Dedifferentiated amniotic fluid mesenchymal stem cell (primary cell): Measurements from ENCODE around the gene ATG16L2.
"Not testable (repeated sequence)": the region's sequence is repeated elsewhere in the genome, so short reads cannot be mapped to it uniquely, and the experiment has no call there.

ENCODE experiments used
- DNase-seq: peaks from one replicate; pipeline ENCODE4 v3.0.0-alpha.2; 2016; ENCODE audit errors: extremely low spot score

Gene ATG16L2

GRCh38 chr11:72824811-72825505 is 10.7 kb downstream of the ATG16L2 start:
- no peak for DNase-seq

DNA sequence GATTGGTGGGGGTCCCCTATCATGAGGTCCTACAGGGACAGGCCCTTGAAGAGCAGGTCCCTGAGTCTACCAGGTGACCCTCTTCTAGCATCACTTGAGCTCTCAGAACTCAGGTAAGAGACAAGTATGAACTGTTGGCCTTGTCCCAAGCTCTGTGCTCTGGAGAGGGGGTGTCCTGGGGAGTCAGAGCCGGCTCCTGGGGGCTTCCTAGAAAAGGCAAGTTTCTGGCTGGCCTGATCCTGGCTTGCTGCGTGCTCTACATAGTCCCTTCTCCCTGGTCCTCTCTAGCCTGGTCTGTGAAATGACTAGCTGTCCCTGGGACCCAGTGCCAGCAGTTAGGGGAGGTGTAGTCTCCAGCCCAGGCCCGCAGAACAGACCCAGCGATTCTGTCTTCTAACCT is 11.4 kb downstream of the ATG16L2 start:
- DNase-seq, result no peak

GRCh38 chr11:72826191-72826941 is 12.2 kb downstream of the ATG16L2 start:
- no peak for DNase-seq

GRCh38 chr11:72826942-72827480 is 12.8 kb downstream of the ATG16L2 start:
- no peak for DNase-seq

DNA sequence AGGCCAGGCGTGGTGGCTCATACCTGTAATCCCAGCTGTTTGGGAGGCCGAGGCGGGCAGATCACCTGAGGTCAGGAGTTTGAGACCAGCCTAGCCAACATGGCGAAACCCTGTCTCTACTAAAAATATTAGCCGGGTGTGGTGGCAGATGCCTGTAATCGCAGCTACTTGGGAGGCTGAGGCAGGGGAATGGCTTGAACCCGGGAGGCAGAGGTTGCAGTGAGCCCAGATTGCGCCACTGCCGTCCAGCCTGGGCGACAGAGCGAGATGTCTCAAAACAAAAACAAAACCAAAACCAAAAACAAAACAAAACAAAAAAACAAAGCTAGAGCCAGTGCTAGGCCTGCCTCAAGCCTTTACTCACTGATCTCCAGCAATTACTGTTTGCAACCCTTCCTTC is 13.4 kb downstream of the ATG16L2 start:
- DNase-seq, result not testable (repeated sequence)

DNA sequence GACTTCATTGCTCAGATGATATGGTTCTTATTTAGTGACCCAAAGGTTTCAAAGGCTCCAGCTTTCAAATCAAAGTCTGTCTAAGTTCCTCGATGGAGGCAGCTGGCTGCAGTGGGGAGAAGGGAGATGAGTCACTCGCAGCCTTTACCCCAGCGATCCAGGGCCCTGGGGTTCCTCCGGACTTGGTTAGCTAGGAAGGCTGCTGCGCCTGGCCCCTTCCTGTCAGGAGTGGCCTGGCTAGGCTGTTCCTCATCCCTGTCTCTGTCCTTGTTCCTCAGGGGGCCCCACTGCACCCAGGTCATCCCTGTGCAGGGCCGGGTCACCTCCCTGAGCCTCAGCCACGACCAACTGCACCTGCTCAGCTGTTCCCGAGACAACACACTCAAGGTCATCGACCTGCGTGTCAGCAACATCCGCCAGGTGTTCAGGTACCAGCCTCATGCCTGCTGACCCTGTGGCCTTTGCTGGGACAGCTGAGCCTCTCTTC is 13.9 kb downstream of the ATG16L2 start:
- no peak for DNase-seq

DNA sequence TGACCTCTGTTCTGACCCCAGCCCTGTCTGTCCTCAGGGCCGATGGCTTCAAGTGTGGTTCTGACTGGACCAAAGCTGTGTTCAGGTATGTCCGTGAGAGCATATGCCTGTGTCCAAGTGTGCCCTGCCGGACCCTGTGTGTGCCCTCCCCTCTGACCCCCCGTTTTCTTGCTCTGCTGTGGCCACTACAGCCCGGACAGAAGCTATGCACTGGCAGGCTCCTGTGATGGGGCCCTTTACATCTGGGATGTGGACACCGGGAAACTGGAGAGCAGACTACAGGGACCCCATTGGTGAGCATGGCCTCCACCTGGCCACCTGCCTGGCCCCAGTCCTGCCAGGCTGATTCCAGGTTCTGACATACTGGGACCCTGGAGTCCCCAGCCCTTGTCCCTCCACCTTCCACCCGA is 14.5 kb downstream of the ATG16L2 start:
- no peak for DNase-seq

- no peak for DNase-seq
These were observed 15.0 kb downstream of the ATG16L2 start for GRCh38 chr11:72829178-72829577.

DNA sequence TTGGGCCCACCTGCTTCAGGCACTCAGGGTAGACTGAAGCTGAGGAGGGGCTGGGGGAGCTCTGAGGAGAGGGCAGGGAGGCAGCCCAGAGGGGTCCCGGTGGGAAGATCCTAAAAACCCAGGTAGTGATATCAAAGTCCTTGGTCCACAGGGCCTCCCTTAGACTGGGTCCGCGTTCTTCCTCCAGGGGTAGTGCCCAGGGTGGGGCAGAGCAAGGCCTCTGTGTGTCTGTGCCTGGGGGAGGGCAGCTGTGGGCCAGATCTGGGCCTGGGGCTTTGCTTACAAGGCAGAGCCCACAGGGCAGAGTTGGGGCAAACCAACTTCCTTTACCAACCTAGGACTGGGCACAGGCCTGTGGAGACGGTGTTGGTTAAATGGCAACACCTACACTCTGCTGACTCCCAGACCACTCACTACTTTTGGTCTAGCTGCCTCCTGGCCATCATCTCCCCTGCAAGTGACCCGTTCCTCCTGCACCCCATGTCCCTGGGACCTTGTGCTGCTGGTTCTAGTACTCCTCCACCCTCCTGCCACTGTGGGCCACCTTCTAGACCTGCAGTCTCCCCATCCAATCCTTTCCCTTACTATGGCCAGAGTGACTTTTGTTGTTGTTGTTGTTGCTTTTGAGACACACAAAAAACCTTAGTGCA is 15.8 kb downstream of the ATG16L2 start:
- DNase-seq, result no peak

- DNase-seq, result peak; percentile 71
These were observed 17.5 kb downstream of the ATG16L2 start for GRCh38 chr11:72831521-72832300.

- no peak for DNase-seq
These were observed 18.3 kb downstream of the ATG16L2 start for GRCh38 chr11:72832301-72833082.

DNA sequence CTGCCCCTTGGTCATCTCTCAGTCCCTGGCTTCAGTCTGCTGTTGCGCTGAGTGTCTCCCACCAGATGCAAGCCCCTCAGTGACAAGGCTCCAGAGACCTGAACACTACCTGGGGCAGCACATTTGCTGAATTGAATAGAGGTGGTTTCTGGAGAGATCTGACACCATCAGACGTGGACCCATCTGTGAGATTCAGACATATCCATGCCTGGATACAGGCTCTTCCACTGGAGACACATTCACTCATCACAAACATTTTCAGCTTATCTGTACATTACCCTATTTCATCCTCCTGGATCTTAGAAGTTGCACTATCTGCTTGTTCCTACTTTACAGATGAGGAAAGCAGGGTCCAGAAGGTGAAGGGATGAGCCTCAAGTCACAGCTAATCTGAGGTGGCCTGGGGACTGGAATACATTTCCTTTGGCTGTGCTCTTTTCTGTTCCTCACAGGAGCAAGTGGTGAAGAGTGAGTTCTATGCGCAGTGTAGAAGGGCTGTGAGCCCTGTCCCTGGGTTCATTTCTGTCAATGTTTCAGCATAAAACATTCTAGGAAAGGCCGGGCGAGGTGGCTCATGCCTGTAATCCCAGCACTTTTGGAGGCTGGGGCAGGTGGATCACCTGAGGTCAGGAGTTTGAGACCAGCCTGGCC is 19.0 kb downstream of the ATG16L2 start:
- no peak for DNase-seq

DNA sequence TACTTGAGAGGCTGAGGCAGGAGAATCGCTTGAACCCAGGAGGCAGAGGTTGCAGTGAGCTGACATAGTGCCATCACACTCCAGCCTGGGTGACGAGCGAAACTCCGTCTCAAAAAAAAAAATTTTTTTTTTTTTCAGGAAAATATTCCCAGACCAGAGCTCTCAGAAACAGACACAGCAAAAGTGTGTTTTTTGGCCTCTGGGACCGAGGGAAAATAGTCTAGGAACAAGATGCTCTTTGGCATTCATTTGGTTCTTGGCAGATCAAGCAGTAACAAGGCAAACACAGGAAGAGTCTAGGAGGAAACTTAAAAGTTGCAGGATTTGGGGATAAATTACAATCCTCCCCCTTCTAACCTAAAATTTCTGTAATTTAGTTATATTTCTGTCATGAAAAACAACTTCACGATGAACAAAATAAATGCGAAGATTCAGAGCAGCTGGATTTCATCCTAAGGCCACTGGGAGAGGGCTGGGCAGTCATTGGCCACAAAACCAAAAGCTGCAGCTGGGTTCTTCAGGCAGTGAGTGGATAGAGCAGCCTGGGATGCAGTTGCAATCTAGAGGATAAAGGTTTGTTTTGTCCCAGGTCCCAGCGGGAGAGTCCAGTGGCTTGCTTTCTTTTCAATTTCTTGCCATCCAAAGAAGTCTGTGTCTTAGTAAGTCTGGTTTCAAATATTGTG is 19.7 kb downstream of the ATG16L2 start:
- no peak for DNase-seq

DNA sequence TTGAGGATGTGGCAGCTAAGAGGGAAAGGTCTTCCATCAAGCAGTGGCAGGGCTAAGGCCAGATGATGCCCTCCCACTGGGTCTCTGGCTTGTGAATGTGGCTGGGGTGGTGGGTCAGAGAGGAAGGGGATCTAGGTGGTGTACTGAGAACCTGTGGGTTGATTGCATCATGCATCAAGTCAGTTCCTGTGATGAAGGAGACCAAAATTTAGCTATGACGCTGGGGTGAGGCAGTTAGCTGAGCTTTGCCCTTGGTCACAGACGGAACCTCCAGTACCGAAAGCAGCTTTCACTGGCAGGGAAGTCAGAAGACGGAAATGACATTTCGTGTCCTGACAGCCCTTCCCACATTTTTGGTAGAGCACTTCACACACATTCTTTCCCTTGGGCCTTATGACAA is 20.7 kb downstream of the ATG16L2 start:
- no peak for DNase-seq

GRCh38 chr11:72836111-72836510 is 21.9 kb downstream of the ATG16L2 start:
- no peak for DNase-seq

DNA sequence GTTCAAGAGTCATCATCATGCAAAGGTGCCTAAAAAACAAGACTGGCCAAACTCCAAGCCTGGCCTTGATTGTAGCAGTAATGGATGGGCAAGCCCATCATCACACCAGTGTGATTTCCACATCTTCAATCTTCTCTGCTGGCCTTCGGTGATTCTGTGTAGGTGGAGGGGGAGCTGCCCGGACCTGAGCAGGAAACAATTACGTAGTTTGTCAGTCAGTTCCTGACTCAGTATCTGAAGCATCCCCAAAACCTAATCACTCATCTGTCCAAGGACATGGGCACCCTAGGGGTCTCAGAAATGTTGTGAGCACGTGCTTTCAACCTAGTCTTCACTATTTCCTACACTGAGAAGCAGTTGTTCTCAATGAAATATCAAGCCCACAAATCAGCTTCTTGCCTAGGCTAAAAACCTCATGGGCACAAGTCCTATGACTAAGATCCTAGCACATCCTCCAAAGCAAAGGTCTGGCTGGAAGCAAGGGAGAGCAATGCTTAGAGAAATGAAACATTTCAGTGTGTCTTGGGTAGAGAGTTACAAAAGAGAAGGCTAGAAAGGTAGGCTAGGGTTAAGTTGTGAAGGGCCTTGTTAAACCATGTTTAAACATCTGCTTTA is 24.6 kb downstream of the ATG16L2 start:
- DNase-seq, result no peak

DNA sequence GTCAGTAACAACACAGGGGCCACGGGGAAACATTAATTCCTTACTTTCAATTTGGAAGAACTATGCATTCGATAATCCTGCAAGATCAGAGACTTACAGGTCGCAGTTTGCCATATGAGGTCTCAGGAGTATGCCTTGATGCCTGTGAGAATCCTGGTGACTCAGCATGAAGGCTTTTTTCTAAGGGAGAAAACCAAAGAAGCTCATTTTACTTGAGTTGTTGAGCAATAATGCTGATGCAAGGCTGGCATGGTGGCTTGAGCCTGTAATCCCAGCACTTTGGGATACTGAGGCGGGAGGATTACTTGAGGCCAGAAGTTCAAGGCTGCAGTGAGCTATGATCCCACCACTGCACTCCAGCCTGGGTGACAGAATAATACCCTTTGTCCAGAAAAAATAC is 26.6 kb downstream of the ATG16L2 start:
- peak; percentile 90 for DNase-seq

- DNase-seq, result no peak
These were observed 27.2 kb downstream of the ATG16L2 start for GRCh38 chr11:72841397-72841796.

DNA sequence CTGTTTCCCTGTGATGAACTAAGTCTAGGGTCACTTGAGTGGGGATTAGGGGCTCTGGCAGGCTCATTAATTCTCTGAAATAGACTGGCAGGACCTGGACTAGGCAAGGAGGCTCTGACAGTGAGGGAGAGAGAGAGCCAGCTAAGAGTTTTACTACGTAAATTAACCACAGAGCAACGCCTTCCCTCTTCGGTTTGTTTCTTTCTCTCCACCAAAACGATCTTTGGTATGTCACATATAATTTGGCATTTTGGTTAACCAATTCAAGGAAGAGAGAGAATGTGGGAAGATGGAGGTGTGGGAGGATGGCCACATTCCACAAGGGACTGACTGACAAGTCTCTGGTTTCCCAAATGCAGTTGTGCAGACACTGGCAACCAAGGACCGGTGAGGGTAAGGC is 27.9 kb downstream of the ATG16L2 start:
- no peak for DNase-seq
